HG03439 (cell line): ENCODE measurements around the gene OCEL1.
"Not testable (repeated sequence)": the region's sequence is repeated elsewhere in the genome, so short reads cannot be mapped to it uniquely, and the experiment has no call there.

Experiments used
- ATAC-seq: cut with Tn5 transposase; IDR thresholded peaks from one replicate; pipeline ENCODE4 v1.9.1; 2021; ENCODE audit warnings: mild to moderate bottlenecking, moderate library complexity; ENCODE audit not compliant: unreplicated experiment

The OCEL1 gene

DNA sequence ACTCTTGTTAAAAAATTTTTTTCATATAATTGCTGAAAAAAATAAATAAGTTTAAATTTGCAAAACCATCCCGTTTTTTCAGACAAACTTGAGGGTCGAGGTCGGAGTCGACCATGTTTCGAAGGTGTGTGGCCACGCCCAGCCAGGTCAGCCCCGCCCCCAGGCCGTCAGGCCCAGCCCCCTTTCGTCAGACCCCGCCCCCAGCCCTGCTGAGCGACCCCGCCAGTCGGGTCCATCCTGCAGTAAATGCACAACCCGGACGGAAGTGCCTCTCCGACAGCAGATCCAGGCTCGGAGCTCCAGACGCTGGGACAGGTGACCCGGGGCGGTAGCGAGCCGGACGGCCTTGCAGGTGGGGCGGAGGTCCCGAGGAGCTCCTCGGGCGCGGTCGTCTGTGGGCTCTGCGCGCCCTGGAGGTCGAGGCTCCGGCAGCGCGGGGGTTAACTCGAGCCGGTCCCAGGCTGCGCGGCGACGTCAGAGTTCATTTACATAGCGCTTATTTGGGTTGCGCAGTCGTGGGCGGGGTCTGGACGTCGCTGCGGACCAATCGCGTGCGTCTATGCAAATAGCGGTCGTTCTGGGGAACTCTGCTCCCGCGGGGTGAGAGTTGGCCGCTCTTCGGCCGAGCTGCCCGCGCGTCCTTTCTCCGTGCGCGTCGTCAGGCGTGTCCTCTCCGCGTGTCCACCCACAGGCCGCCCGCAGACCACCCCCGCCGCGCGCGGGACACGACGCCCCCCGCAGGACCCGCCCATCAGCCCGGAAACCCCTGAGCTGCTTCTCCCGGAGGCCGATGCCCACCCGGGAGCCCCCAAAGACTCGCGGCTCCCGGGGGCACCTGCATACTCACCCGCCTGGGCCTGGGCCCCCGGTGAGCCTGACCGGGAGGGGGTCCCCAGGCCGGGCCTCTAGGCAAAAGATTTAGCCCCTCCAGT, at the start of gene OCEL1:
Gene OCEL1 (plus strand): TSS at position 225 of the 932 bp plus-strand sequence. CDS start 22 bp downstream, at position 247.
- peak; percentile 90 for ATAC-seq

- no peak for ATAC-seq
Measured at GRCh38 chr19:17178291-17178690, 47.7 kb upstream of the OCEL1 start.

DNA sequence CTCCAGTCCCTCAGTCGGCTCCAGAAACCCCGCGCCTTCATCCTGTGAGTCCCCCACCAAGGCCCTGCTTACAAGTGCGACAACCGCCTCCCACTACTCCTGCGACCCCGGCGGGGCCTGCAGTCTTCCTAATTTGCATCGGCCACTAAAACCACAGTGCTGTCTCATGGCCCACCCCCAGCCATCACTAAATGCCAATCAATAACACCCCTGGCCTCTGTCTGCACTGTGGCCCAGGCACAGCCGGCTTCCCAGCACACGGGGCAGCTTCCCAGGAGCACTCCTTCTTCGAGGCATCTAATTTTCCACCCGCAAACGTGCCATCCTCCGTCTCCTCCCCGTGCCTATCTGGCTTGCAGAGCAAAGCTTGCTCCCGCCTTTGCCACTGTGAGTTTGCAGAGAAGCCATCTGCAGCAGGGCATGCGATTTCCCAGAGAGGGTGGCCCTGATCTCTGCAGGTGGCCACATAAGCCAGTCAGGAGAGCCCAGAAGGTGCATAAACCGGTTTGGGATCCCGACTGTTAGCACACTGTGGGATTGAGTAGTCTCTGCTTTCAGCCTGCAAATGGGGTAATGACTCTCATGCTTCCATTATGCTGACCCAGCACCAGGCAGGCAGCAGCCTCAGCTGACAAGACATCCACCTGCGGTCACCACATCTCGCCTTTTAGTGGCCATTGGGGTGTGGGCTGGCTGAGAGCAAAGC, 44.9 kb upstream of the OCEL1 start:
- ATAC-seq = no peak

- no peak for ATAC-seq
Measured at GRCh38 chr19:17183271-17183761, 42.7 kb upstream of the OCEL1 start.

DNA sequence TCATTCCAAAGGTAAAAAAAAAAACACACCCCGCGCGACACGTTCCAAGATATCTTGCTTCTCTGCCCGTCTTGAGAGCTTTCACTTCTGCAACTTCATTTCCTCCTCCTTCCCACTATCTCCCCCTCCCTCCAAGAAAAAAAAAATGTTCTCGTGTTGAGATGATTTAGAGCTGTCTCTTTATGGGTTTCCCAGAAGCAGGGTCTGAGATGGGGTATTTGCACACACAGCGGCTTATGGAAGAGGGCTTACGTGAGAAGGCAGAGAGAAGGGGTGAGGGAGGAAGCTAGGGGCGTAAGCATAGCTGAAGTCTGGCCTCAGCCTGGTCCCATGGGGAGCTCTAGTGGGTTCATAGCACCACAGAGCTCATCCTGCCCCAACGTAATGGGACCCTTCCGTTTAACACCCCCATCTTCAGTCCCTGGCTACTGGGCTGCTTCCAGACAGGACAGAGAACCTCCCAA, 42.1 kb upstream of the OCEL1 start:
- no peak for ATAC-seq

DNA sequence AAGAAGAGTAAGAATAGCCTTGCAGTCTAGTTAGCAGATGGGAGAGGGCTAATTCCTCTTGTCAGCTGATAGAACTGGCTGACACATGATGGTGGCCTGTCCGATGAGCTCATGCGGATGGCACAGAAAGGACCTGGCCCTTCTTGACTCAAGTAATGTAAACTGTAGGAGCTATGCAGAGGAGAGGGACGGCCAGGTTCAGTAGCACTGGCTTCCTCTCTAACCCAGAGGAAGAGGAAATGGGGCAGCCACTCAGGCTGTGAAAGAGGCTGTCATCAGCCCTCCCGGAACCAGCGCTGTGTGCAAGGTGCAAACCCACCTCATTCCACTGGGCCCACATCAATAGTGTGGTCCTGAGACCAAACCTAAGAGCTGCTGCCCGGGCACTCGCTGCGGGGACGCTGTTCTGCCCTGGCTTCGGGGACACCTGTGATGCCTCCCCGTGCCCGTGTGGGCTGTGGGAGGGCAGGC, 41.6 kb upstream of the OCEL1 start:
- no peak for ATAC-seq

- ATAC-seq = no peak
Measured at GRCh38 chr19:17185590-17185989, 40.4 kb upstream of the OCEL1 start.

GRCh38 chr19:17191736-17192135, 34.3 kb upstream of the OCEL1 start:
- not testable (repeated sequence) for ATAC-seq

DNA sequence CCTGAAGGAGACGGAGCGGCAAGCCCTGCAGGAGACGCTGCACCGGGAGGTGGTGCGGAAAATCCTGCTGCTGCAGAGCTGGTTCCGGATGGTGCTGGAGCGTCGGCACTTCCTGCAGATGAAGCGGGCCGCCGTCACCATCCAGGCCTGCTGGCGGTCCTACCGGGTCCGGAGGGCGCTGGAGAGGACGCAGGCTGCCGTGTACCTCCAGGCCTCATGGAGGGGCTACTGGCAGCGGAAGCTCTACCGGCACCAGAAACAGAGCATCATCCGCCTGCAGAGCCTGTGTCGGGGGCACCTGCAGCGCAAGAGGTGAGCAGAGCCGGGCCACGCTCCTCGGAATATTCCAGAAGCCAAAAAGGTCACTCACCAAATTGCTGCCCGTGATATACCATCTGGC, 33.3 kb upstream of the OCEL1 start:
- no peak for ATAC-seq

DNA sequence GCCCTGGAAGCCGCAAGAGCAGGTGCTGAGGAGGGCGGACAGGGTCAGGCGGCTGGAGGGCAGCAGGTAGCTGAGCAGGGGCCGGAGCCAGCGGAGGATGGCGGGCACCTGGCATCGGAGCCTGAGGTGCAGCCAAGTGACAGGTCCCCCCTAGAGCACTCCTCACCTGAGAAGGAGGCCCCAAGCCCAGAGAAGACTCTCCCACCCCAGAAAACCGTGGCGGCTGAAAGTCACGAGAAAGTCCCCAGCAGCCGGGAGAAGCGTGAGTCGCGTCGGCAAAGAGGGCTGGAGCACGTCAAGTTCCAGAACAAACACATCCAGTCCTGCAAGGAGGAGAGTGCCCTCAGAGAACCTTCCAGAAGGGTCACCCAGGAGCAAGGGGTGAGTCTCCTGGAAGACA, 31.4 kb upstream of the OCEL1 start:
- ATAC-seq = no peak

DNA sequence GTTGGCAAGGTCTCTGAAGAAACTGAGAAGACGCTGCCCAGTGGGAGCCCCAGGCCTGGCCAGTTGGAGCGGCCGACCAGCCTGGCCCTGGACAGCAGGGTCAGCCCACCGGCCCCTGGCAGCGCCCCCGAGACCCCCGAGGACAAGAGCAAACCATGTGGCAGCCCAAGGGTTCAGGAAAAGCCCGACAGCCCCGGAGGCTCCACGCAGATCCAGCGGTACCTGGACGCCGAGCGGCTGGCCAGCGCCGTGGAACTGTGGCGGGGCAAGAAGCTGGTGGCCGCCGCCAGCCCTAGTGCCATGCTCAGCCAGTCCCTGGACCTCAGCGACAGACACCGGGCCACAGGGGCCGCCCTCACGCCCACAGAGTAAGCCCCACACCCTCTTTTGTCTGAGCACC, 30.9 kb upstream of the OCEL1 start:
- no peak for ATAC-seq

- no peak for ATAC-seq
Measured at GRCh38 chr19:17196610-17197009, 29.4 kb upstream of the OCEL1 start.

GRCh38 chr19:17197666-17198065, 28.4 kb upstream of the OCEL1 start:
- ATAC-seq = no peak

GRCh38 chr19:17200408-17201079, 25.5 kb upstream of the OCEL1 start:
- ATAC-seq = no peak

DNA sequence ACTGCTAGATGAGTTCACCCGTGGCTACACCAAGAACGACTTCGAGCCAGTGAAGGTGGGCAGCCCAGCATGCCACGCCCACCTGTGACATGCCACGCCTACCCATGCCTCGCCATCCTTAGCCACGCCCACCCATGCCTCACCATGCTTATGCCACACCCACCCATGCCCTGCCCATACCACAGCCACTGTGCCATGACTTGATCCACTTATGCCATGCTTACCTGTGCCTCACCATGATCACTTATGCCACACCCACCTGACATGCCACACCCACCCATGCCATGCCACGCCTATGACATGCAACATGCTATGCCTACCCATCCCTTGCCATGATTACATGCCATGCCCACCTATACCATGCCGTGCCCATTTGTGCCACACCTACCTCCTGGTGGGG, 23.8 kb upstream of the OCEL1 start:
- ATAC-seq = no peak

GRCh38 chr19:17202713-17203112, 23.3 kb upstream of the OCEL1 start:
- no peak for ATAC-seq

- ATAC-seq = no peak
Measured at GRCh38 chr19:17205237-17206140, 20.5 kb upstream of the OCEL1 start.

GRCh38 chr19:17206736-17207581, 19.1 kb upstream of the OCEL1 start:
- no peak for ATAC-seq
